Kidney epithelial cell (primary cell): ENCODE measurements around the gene CALML3. TPM values are rescaled to one million over a fixed set of nuclear protein-coding genes. Genes with fewer than 3 reads are reported as not detected.

ENCODE experiments used
- DNase-seq: peaks from one replicate; pipeline ENCODE4 v3.0.0-alpha.2; 2010; ENCODE audit warnings: low read depth
- H3K27me3 ChIP-seq: 2 replicates; pipeline ENCODE4 v1.6.0; 2011; ENCODE audit warnings: low read length; ENCODE audit not compliant: control insufficient read depth, insufficient read depth
- H3K36me3 ChIP-seq: 2 replicates; pipeline ENCODE4 v1.5.1; 2011; ENCODE audit warnings: low read length; ENCODE audit not compliant: control insufficient read depth, insufficient read depth
- H3K4me3 ChIP-seq: 2 replicates; pipeline ENCODE4 v1.5.1; 2011; ENCODE audit warnings: low read depth, mild to moderate bottlenecking, control low read depth, low read length
- CTCF ChIP-seq: IDR thresholded peaks from 2 replicates; pipeline ENCODE4 v1.5.1; 2011; ENCODE audit warnings: mild to moderate bottlenecking, moderate library complexity, low read length, control low read depth, inconsistent platforms; ENCODE audit not compliant: insufficient read depth, poor library complexity, severe bottlenecking
- total RNA-seq: library from RNA; depleted of rRNA; stranded (reverse); fragments of >200 nt; gene quantifications from 2 replicates; pipeline ENCODE4 v1.2.3, GENCODE V29; 2015

CALML3 gene
- total RNA-seq, 1 donor from 2014 or later, result not detected

- no peak for TF ChIP-seq CTCF
- H3K36me3 ChIP-seq, result no peaks in the 10 kb centered on the region
- H3K4me3 ChIP-seq, result no peak overlapping the region
- no peak for DNase-seq
- no peaks in the 10 kb centered on the region for H3K27me3 ChIP-seq
Observed at GRCh38 chr10:5551531-5552375, 27.0 kb downstream of the CALML3 start.

- Histone ChIP-seq H3K36me3 (no peaks in the 10 kb centered on the region), H3K4me3 (no peak overlapping the region), H3K27me3 (no peaks in the 10 kb centered on the region)
- DNase-seq, result no peak
- TF ChIP-seq CTCF, result no peak
Observed at GRCh38 chr10:5552376-5553321, 27.9 kb downstream of the CALML3 start.

- no peak for DNase-seq
- Histone ChIP-seq H3K36me3 (no peaks in the 10 kb centered on the region), H3K27me3 (no peaks in the 10 kb centered on the region), H3K4me3 (no peak overlapping the region)
- no peak for TF ChIP-seq CTCF
Observed at GRCh38 chr10:5553400-5554170, 28.8 kb downstream of the CALML3 start.

GRCh38 chr10:5555021-5555510, 30.3 kb downstream of the CALML3 start:
- no peak for TF ChIP-seq CTCF
- DNase-seq, result no peak
- Histone ChIP-seq H3K36me3 (no peaks in the 10 kb centered on the region), H3K4me3 (no peak overlapping the region), H3K27me3 (no peaks in the 10 kb centered on the region)

GRCh38 chr10:5555881-5556280, 31.1 kb downstream of the CALML3 start:
- H3K36me3 ChIP-seq, result no peaks in the 10 kb centered on the region

More at GRCh38 chr10:5555881-5556280, 31.1 kb downstream of the CALML3 start:
- DNase-seq, result no peak
- no peaks in the 10 kb centered on the region for H3K27me3 ChIP-seq
- no peak overlapping the region for H3K4me3 ChIP-seq
- no peak for TF ChIP-seq CTCF
